Spleen (tissue), 11 donors: ENCODE data around the gene NOD1. TPM values are rescaled to one million over a fixed set of nuclear protein-coding genes. Genes with fewer than 3 reads are reported as not detected.

Experiments used
- DNase-seq: peaks from one replicate; pipeline ENCODE4 v3.0.0-alpha.2; 2020
- H3K27ac ChIP-seq, 8 donors: fragments of 200-600 bp; sonication (generic) in 7 of 8; 1 replicate in 4 of 8; 2 replicates in 4 of 8; pipeline versions ENCODE4 v1.5.0 to v1.8.0; 2016 to 2021; ENCODE audit warnings: inconsistent platforms in 4 of 8, mild to moderate bottlenecking in 4 of 8, moderate library complexity in 1 of 8
- H3K27me3 ChIP-seq, 7 donors: fragments of 200-600 bp; sonication (generic) in 6 of 7; replicated peaks in 1 of 7; 1 replicate in 4 of 7; 2 replicates in 3 of 7; pipeline versions ENCODE4 v1.5.0 to v1.8.0; 2016 to 2021; ENCODE audit warnings: inconsistent platforms in 3 of 7, mild to moderate bottlenecking in 1 of 7
- H3K36me3 ChIP-seq, 6 donors: fragments of 200-600 bp; sonication (generic) in 5 of 6; 1 replicate in 4 of 6; 2 replicates in 2 of 6; pipeline versions ENCODE4 v1.5.0 to v1.8.0; 2016 to 2021; ENCODE audit warnings: inconsistent platforms in 2 of 6
- H3K4me1 ChIP-seq, 6 donors: fragments of 200-600 bp; sonication (generic) in 5 of 6; 1 replicate in 3 of 6; 2 replicates in 3 of 6; pipeline versions ENCODE4 v1.5.0 to v1.8.0; 2016 to 2021; ENCODE audit warnings: inconsistent platforms in 3 of 6
- H3K4me3 ChIP-seq, 8 donors: fragments of 200-600 bp; sonication (generic) in 7 of 8; 1 replicate in 4 of 8; 2 replicates in 4 of 8; pipeline versions ENCODE4 v1.5.0 to v1.8.0; 2016 to 2021; ENCODE audit warnings: inconsistent platforms in 4 of 8, mild to moderate bottlenecking in 4 of 8, moderate library complexity in 2 of 8
- H3K9me3 ChIP-seq, 8 donors: fragments of 200-600 bp; sonication (generic) in 7 of 8; 1 replicate in 4 of 8; 2 replicates in 4 of 8; pipeline versions ENCODE4 v1.5.0 to v1.8.0; 2016 to 2021; ENCODE audit warnings: inconsistent platforms in 4 of 8
- CTCF ChIP-seq, 11 experiments: fragments of 200-600 bp in 7 of 11; fragments of 450-650 bp in 4 of 11; sonication (generic) in 4 of 11; IDR thresholded peaks in 8 of 11; conservative IDR thresholded peaks in 3 of 11; 1 replicate in 7 of 11; 2 replicates in 4 of 11; pipeline versions ENCODE4 v1.4.0 to v1.8.0; 2016 to 2021; ENCODE audit warnings: antibody characterized with exemption in 11 of 11, inconsistent platforms in 4 of 11, mild to moderate bottlenecking in 1 of 11
- POLR2A ChIP-seq, 3 donors: fragments of 450-650 bp; IDR thresholded peaks; one replicate each; pipeline ENCODE4 v1.5.1; 2017; ENCODE audit warnings: antibody characterized with exemption in 3 of 3, mild to moderate bottlenecking in 1 of 3
- POLR2AphosphoS5 ChIP-seq, 3 donors: sonication (generic); formaldehyde crosslinking; IDR thresholded peaks; one replicate each; pipeline ENCODE4 v1.5.1; 2017; ENCODE audit warnings: antibody characterized with exemption in 3 of 3
- WGBS, 5 donors: extraction: QIAGEN DNeasy Blood & Tissue Kit in 3 of 5; methylation state at CpG; one replicate each; pipeline versions ENCODE4 v1.1.5 to v1.1.7; 2013 to 2018; 5-methylcytosine and 5-hydroxymethylcytosine counted together
- intact Hi-C: fragments of 100-400 bp; cut with DNase I; formaldehyde crosslinking; loops from one replicate; pipeline ENCODE4 v1.15.0; 2023; ENCODE audit warnings: low total_unique reads
- polyA plus RNA-seq, 3 donors: library from polyadenylated mRNA; stranded (reverse); fragments of 200-250 nt; gene quantifications; one replicate each; pipeline ENCODE4 v1.2.1, GENCODE V29; 2013
- total RNA-seq, 7 donors: library from RNA; depleted of rRNA in 3 of 7; stranded (reverse); fragments of >200 nt in 3 of 7; fragmentation: NEBNext Ultra II Directional in 4 of 7; extraction: Animal tissue kit (Norgen Biotek cat#: 25700) in 4 of 7; gene quantifications; one replicate each; pipeline versions ENCODE4 v1.1.0 to v1.2.1, GENCODE V29; 2016 to 2021
- donor health status: healthy with polysubstance abuse.
- donor health status: DM: no; HTN: no; CAD: no; lungs with moderate emphysema.
- donor health status: DM: no; HTN: no; CAD: no.
- donor health status: Bipolar disorder and iron deficiency.
- donor health status: healthy.
- donor health status: DM: no; HTN: no; CAD: no.
- donor health status: DM: yes; HTN: yes; CAD: no.

NOD1 gene
- total and polyA plus RNA-seq, 10 donors: 11.0 to 40.8 (median 33.5) TPM

- intact Hi-C loops: no loop called here
- H3K27me3 ChIP-seq: no peaks in the 10 kb centered on the region
- peak overlapping the region; percentile 81 to 99 (median 91) for H3K4me3 ChIP-seq
- H3K36me3 ChIP-seq: peaks cover 0 to 6% (median 0%) of the 10 kb centered on the region in 6 donors
- peaks cover 0 to 57% (median 28%) of the 10 kb centered on the region in 6 donors for H3K4me1 ChIP-seq
- 11 to 24% (median 13%) methylated on average over 9 to 19 of the region's 19 CpGs for WGBS, 5 donors
- H3K9me3 ChIP-seq: peaks cover 0 to 6% (median 2%) of the 10 kb centered on the region in 8 donors
- H3K27ac ChIP-seq: peak overlapping the region; percentile 81 to 91 (median 87)
- TF ChIP-seq CTCF (IDR thresholded peaks at IDR 0.05 in 8 of 11, conservative IDR thresholded peaks at IDR 0.05 in 3 of 11) (peak in 1 of 11 experiments; percentile 4), POLR2AphosphoS5 (IDR thresholded peaks at IDR 0.05) (no peak), POLR2A (IDR thresholded peaks at IDR 0.05) (no peak)
- no peak for DNase-seq
These were observed 26.7 kb upstream of the NOD1 start for GRCh38 chr7:30505174-30505697.

- H3K4me1 ChIP-seq: peaks cover 0 to 52% (median 28%) of the 10 kb centered on the region in 6 donors
- TF ChIP-seq POLR2AphosphoS5 (IDR thresholded peaks at IDR 0.05) (peak; percentile 93), CTCF (IDR thresholded peaks at IDR 0.05 in 8 of 11, conservative IDR thresholded peaks at IDR 0.05 in 3 of 11) (peak in 1 of 11 experiments; percentile 21), POLR2A (IDR thresholded peaks at IDR 0.05) (peak in 1 of 3 donors; percentile 55)
- H3K4me3 ChIP-seq: peak within 1 kb of the TSS; percentile 81 to 99 (median 91)
- peaks cover 0 to 6% (median 2%) of the 10 kb centered on the region in 8 donors for H3K9me3 ChIP-seq
- 0% methylated on average over 44 to 64 of the region's 64 CpGs for WGBS, 5 donors
- intact Hi-C loops: no loop called here
- peak; percentile 98 for DNase-seq
- H3K27me3 ChIP-seq: no peaks in the 10 kb centered on the region
- peak within 1 kb of the TSS; percentile 81 to 91 (median 87) for H3K27ac ChIP-seq
- peaks cover 0 to 6% (median 0%) of the 10 kb centered on the region in 6 donors for H3K36me3 ChIP-seq
These were observed 26.0 kb upstream of the NOD1 start, which contains the start of gene GGCT for GRCh38 chr7:30504301-30505173. GGCT (minus strand) TSS chr7:30504829; CDS start chr7:30504709, 120 bp downstream.

GRCh38 chr7:30503274-30504212 is 25.0 kb upstream of the NOD1 start:
- DNase-seq: no peak
- H3K27me3 ChIP-seq: no peaks in the 10 kb centered on the region
- H3K9me3 ChIP-seq: peaks cover 0 to 6% (median 2%) of the 10 kb centered on the region in 8 donors
- H3K4me1 ChIP-seq: peaks cover 0 to 52% (median 28%) of the 10 kb centered on the region in 6 donors
- H3K36me3 ChIP-seq: peaks cover 0 to 15% (median 0%) of the 10 kb centered on the region in 6 donors
- WGBS, 5 donors: 43 to 56% (median 54%) methylated on average over 15 of the region's 15 CpGs
- peak overlapping the region in 5 of 8 donors; percentile 69 to 91 (median 88) for H3K27ac ChIP-seq
- H3K4me3 ChIP-seq: peak overlapping the region; percentile 81 to 99 (median 91)
- intact Hi-C loops: no loop called here
- TF ChIP-seq POLR2A (IDR thresholded peaks at IDR 0.05) (no peak), POLR2AphosphoS5 (IDR thresholded peaks at IDR 0.05) (no peak), CTCF (IDR thresholded peaks at IDR 0.05 in 8 of 11, conservative IDR thresholded peaks at IDR 0.05 in 3 of 11) (no peak)
